Measurements from ENCODE around the gene FAM89A.
"Not testable (repeated sequence)": the region's sequence is repeated elsewhere in the genome, so short reads cannot be mapped to it uniquely, and the experiment has no call there.

Gene FAM89A

DNA sequence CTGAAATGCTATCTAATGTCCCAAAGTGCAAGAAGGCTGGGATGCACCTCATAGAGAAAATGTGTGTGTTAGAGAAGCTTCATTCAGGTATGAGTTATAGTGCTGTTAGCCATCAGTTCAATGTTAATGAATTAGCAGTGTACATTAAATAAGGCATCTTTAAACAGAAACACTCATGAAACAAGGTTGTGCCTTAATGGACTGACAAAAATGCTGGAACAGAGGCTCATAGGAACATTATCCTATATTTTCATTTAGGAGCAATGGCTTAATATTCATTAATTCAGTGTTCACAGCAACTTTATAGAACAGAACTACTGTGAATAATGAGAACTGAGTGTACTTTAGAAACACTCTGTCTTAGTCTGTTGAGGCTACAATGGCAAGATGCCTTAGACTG lies 15.2 kb upstream of the FAM89A start:
- no peak for DNase-seq (ENCODE audit: low read depth)

DNA sequence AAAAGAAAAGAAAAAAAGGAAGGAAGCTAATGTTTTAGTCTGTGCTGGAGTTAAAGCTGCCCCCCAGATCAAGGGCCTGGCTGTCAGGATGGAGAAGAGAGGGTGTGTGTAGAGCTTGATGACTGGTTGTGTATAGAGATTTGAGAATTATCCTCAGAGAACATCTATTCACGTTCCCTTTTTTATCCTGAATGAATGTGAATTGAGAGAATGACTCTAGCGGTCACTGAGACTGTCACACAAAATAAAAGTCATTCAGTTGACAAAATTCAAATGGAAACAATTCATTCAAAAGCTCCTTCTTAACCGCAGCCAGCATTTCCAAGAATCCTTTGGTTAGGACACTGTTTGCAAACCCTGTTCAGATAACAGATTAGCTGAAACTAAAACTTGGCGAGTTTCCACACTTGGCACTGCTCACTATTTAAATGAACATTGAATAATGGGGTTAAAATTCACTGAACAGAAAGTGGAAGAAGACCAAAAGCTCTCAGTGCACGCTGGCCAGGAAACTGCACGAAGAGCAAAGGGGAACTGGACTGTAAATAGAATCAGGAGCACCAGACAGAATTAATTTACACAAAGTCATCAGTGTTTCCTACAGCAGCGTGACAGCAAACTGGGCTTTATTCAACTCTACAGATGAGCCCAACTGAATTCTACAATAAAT lies 13.6 kb upstream of the FAM89A start:
- DNase-seq (ENCODE audit: low read depth), result no peak

DNA sequence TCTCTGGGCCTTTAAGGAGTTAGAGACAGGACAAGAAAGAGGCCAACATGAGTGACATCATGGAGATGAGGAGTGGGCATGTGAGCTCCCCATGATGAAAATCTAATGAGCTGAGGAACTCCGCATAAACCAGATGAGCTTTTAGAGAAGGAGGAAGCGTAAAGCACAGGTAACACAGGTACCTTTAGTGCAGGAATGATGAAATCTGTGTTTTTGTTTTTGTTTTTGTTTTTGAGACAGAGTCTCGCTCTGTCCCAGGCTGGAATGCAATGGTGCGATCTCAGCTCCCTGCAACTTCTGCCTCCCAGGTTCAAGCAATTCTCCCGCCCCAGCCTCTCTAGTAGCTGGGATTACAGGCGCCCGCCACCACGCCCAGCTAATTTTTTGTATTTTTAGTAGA lies 12.7 kb upstream of the FAM89A start:
- no peak for DNase-seq (ENCODE audit: low read depth)

DNA sequence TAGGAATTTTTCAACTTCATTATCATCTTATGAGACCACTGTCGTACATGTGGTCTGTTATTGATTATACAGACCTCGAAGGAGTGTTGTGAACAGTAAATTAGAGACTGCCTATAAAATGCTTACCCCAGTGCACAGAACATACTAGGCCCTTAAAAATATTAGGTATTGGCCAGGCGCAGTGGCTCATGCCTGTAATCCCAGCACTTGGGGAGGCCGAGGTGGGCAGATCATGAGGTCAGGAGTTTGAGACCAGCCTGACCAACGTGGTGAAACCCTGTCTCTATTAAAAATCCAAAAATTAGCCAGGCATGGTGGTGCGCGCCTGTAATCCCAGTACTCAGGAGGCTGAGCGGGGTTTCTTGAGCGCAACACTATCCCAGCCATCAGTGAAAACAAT lies 10.9 kb upstream of the FAM89A start:
- not testable (repeated sequence) for DNase-seq (ENCODE audit: low read depth)

DNA sequence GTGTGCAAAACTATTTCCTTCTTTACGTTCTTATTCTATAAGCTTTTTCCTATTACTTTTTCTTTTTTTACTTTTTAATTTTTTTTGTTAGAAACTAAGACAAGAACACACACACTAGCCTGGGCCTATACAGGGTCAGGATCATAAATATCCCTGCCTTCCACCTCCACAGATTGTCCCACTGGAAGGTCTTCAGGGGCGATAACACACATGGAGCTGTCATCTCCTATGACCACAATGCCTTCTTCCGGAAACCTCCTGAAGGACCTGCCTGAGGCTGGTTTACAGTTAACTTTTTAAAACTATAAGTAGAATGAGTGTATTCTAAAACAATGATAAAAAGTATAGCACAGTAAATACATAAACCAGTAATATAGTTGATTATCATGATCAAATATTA lies 10.3 kb upstream of the FAM89A start:
- no peak for DNase-seq (ENCODE audit: low read depth)

DNA sequence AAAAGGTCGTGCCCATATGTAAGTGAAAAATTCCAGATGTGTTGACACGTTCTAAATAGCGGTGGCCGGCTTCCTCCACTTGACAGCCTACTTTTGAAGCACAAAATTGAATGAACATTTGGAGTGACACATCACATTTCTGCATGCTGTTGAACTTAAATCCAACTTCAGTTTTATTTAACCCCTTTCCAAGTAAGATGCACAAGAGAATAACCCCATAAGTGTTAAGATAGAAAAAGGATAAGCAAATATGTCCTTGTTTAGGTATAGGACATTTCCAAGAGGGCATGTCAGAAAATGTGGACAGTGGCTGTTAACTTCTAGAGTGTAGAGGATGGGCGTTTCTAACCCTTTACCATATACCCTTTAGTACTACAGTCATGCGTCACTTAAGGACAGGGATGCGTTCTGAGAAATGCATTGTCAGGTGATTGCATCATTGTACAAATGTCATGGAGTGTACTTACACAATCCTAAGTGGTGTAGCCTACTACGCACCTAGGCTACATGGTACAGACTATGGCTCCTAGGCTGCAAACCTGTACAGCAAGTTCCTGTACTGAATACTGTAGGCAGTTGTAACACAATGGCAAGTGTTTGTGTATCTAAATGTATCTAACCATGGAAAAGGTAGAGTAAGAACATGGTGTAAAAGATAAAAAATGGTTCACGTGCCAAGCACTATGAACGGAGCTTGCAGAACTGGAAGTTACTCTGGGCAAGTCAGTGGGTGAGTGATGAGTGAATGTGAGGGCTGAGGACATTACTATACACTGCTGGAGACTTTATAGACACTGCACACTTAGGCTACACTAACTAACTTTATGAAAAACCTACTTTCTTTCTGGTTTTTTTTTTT lies 9.3 kb upstream of the FAM89A start:
- DNase-seq (ENCODE audit: low read depth), result no peak

DNA sequence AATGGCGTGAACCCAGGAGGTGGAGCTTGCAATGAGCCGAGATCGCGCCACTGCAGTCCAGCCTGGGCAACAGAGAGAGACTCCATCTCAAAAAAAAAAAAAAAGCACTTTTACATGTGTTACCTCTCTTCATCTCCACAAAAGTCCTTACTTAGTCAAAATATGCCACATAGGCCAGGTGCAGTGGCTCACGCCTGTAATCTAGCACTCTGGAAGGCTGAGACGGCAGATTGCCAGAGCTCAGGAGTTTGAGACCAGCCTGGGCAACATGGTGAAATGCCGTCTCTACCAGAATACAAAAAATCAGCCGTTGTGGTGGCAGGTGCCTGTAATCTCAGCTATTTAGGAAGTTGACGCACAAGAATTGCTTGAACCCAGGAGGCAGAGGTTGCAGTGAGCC lies 8.4 kb upstream of the FAM89A start:
- not testable (repeated sequence) for DNase-seq (ENCODE audit: low read depth)

DNA sequence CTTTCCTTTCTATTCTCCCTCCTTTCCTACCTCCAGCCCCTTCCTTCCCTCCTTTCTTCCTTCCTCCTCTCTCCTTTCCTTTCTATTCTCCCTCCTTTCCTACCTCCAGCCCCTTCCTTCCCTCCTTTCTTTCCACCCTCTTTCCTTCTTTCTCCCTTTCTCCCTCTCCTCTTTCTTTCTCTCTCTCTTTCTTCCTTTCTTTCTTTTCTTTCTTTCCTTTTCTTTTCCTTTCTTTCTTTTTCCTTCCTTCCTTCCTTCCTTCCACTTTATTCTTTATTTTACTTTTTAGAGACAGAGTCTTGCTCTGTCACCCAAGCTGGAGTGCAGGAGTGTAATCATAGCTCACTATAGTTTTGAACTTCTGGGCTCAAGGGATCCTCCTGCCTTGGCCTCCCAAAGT lies 7.5 kb upstream of the FAM89A start:
- DNase-seq (ENCODE audit: low read depth), result not testable (repeated sequence)

DNA sequence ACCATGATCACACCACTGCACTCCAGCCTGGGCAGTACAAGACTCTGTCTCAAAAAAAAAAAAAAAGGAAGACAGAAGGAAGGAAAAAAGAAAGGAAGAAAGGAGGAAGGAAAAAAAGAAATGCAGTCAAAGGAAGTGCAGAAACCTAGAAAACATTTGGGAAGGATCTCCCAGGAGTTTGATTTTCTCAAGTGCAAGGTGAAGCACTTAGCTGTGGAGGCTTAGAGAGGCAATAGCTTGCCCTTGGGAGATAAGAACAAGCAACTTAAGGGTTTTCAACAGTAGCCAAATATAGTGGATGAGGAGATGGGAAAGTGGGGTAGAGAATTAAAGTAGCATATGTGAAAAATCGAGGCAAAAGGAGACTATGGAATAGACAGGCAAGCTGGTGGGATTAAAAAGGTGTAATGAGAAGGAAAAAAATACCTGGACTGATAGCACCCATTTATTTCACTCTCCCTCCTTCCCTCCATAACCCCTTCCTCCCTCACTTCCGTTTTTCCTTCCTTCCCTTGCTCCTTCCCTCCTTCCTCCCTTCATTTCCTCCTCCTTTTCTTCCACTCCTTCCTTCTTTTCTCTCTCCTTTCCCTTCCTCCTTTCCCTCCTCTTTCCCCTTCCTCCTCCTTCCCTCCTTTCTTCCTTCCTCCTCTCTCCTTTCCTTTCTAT lies 6.8 kb upstream of the FAM89A start:
- no peak for DNase-seq (ENCODE audit: low read depth)

DNA sequence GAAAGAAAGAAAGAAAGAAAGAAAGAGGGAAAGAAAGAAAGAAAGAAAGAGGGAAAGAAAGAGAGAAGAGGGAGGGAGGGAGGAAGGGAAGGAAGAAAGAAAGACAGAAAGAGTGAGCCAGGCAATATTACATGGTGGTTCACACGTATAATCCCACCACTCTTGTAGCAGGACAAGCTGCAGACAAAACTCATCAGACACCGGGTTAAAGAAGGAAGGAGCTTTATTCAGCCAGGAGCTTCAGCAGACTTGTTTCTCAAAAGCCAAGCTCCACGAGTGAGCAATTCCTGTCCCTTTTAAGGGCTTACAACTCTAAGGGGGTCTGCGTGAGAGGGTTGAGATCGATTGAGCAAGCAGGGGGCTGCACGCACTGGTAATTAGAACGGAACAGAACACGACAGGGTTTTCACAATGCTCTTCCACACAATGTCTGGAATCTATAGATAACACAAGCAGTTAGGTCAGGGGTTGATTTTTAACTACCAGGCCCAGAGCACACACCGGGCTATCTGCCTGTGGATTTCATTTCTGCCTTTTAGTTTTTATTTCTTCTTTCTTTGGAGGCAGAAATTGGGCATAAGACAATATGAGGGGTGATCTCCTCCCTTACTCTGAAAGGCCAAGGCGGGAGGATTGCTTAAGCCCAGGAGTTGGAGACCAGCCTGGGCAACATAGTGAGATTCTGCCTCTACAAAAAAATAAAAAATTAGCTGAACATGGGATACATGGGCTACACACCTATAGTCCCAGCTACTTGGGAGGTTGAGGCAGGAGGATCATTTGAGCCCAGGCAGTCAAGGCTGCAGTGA lies 6.1 kb upstream of the FAM89A start:
- DNase-seq (ENCODE audit: low read depth), result not testable (repeated sequence)

DNA sequence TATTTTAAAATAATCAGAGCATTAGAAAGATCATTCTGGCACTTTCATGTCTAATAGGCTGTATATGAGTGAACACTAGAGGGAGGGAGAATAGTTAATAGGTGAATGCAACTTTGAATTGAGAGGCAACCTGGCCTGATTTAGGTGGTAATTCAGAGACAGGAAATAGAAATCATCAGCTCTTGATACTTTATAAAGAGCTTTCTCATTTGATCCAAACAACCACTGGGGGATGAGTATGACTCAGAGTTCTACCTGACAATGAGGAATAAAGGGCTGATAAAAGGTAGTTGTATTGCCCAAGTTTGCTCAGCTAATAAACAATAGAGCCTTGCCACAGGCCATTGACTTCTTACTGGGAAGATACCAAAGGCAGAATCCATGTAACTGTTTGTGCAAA lies 5.2 kb upstream of the FAM89A start:
- no peak for DNase-seq (ENCODE audit: low read depth)

DNA sequence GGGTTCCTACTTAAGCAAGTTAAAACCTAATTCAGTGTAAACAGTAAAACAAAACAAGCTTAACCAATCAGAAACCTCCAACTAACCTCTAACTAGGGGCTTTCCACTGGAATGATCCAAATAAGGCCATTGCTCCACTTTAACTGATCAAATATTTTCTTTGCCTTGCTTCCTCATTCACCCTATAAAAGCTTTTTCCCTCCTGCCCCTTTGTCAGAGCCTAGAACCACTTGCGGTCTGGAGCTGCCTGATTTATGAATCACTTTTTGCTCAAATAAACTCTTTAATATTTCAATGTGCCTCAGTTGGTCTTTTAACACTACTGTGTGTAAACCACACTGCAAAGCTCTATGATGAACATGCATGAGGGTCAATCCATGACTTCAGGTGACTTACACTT lies 4.5 kb upstream of the FAM89A start:
- no peak for DNase-seq (ENCODE audit: low read depth)

DNA sequence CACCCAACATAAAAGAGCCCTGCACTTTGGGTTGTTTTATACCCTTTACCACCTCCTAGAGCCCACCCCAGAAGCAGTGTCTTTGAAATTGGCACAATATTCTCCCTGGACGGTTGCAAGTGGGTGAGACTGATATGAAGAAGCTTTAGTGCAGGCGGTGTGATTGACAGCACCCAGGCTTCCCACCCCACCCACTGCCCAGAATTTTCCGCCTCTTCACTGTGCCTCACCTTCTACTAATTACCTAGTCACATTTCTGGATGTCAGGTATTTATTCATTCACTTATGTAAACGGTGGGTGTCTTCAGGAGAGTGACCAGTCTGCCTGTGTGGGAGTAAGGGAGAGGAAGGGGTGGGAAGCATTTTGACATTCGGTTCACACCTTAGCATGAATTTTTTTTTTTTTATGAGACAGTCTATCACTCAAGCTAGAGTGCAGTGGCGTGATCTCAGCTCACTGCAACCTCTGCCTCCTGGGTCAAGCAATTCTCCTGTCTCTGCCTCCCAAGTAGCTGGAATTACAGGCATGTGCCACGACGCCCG lies 1.7 kb upstream of the FAM89A start:
- no peak for DNase-seq (ENCODE audit: low read depth)

DNA sequence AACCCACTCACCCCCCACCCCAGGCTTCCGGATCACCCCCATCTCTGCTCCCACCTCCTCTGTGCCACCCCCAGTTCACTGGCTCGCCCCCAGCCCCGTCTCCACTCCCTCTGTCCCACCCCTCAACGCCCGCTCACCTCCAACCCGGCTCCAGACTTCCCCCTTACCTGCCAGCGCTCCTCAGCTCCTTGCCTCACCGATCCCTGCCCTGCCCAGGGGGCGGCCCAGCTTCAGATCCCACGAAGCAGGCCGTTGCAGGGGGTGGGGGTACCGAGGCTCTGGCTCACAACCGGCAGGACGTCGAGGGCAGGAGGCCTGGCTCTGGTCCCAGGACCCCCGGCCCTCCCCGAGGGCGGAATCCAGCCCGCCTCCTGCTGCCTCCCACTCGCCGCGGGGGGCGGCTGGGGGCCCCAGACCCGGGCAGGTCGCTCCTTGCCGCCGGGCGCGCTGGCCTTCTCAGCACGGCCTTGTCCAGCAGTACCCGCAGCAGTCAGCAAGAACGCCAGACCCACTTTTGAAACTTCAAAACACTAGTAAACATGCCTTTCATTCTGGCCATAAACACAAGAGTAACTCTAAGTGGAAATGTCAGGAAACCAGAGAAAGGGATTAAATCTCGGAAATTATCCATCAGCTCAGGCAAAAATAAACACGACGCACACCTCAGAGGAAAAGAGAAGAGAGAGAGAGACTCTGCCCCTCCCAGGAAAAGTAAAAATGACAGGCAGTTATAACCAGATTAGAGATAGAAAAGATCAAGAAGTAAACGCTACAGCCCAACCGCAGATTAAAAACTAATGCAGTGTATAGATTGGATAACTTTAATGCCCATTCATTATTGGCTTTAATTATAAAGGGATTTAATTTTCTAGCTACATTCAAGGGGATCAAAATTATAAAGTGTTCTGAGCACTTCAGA lies 1.0 kb upstream of the FAM89A start:
- DNase-seq (ENCODE audit: low read depth), result no peak

DNA sequence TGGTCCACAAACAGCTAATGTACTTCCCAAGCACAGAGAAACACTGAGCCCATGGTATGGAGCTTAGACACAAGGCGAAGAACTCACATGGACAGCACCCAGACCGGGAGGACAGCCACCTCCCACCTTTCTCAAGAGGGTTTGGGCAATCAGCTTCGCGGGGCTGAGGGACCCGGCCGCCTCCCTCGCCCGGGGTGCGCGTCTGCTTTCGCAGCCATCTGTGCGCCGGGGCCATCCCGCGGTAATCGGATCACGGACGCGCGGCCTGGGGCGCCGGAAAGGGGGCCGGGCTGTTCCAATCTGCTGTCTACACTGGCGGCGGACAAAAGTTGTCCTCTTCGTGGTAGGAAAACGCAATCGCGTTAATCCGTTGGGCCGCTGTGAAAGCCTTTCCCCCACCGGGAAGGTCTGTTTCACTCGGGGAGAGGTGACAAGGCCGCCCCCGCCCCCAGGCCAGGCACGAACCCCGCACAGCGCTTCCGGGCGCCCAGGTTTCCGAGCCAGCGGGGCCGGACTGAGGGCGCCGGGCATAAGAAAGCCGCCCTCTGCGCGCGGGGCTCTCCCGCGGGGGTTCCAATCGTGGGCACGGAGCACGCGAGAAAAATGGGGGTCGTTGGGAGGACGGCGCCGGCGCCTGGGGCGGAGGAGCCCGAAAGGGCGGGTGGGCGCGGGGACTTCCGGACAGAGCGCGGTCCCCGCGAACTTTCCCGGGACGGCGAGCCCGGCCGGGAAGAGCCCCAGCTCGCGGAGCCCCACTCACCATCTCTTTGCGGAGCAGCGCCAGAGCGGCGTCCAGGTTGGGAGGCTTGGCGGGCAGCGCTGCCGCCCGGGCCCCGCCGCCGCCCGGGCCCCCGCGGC lies 664 bp downstream of the FAM89A start:
- DNase-seq (ENCODE audit: low read depth), result no peak

DNA sequence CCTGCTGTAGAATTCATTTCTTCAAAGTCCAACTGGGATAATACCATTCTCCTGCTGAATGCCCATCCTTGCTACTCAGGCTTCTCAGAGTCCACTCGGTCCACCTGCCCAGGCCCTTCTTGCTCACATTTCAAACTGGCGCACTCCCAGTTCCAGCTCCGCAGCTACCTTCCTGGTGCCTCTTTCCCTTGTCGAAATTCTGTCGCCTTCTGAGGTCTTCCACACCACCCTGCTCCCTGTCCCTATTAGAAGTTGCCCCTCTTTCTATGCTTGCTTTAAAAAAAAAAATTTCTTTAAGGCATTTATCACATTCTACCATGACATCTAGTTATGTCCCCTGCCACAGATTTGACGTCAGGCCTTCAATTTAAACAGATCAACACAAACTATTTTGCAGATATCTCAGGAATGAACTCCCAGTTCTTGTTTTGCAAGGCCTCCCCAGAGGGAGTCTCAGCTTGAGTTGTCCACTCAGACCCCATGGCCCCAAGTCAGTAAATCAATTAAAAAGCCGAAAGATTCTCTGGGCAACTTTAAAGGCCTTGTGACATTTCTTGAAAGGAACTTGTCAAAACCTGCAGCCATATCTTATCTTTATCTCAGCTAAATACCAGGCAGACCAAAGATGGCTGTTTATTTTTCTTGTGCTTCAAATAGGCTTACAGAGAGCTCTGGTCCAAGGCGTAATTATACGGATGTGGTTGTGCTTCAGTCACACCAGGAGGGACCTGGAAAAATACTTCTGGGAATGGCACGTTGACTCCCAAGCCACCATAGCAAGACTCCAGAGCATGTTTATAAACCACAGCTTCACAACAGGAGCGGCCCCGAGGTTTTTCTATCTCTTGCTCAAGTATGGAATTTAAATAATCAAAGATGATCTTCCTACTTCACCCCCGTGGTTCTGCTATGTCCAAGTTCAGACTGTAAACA lies 2.2 kb downstream of the FAM89A start:
- DNase-seq (ENCODE audit: low read depth), result no peak

DNA sequence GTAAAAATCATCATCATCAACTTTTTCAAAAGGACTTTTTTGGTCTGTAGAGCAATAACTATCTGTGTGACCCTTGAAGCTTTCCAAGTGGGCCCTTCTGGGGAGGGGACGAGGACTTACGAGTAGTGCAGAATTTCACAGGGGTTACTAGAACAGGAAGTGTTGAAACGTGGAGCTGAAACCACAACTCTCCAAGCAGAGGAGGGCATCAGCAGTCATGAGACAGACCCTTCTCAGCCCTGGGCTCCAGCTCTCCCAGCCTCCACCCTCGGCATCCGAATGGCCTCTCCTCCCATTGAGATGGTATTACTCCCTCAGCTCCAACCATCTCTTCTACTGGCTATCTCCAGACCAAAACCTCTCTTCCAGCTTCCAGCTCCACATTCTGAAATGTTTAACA lies 3.6 kb downstream of the FAM89A start:
- no peak for DNase-seq (ENCODE audit: low read depth)

DNA sequence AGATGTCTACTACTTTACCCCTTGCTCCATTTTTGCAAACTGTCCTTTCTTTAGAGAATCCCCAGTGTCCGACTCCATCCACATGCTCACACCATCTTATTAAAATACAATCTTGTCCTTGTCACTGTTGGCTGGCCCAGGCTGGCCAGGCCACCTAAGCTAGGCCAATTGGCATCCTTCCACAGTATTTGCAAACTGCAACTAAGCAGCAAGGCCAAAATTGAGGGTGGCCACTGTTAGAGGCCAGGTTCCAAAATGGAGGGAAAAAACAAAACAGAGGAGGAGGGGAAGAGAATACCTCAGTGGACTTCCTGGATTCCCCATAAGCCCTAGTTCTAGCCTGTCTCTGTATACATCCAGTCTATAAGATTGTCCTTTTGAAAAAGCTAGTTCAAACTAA lies 4.3 kb downstream of the FAM89A start:
- DNase-seq (ENCODE audit: low read depth), result no peak

DNA sequence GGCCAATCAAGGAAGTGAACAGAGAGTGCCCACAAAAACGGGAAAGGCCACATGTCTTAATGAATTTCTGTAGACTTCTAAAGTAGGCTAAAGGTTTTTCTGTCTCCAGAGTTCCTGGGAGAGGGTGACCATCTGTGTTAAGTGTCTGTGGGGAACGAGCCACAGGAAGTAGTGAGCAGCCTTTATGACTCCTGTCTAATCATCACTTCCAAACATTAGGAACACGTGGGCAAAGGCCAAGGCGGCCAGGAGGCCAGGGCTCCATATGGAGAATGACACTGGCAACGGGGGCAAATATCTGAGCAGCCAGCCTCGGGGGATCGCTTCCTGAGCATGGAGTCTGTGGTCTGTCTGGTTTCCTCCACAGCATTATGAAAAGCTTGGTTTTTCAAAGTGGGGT lies 7.1 kb downstream of the FAM89A start:
- DNase-seq (ENCODE audit: low read depth), result no peak

Data from GM04503 (cell line).